GM19395 (cell line): ENCODE results near the gene FOXN1.
"Not testable (repeated sequence)": the region's sequence is repeated elsewhere in the genome, so short reads cannot be mapped to it uniquely, and the experiment has no call there.

Experiments
- ATAC-seq: cut with Tn5 transposase; IDR thresholded peaks from one replicate; pipeline ENCODE4 v1.9.1; 2021; ENCODE audit warnings: mild to moderate bottlenecking, moderate library complexity; ENCODE audit not compliant: unreplicated experiment

The FOXN1 gene

GRCh38 chr17:28505986-28506665 lies at the start of gene FOXN1:
Gene FOXN1 (plus strand): TSS chr17:28506348. CDS start chr17:28523970, 17,622 bp downstream.
- no peak for ATAC-seq

GRCh38 chr17:28457890-28458289 lies 48.3 kb upstream of the FOXN1 start:
- no peak for ATAC-seq

- not testable (repeated sequence) for ATAC-seq
These were observed 47.3 kb upstream of the FOXN1 start for GRCh38 chr17:28458881-28459280.

- no peak for ATAC-seq
These were observed 45.2 kb upstream of the FOXN1 start for GRCh38 chr17:28460901-28461300.

- no peak for ATAC-seq
These were observed 40.1 kb upstream of the FOXN1 start for GRCh38 chr17:28466001-28466400.

GRCh38 chr17:28466521-28467048 lies 39.6 kb upstream of the FOXN1 start:
- ATAC-seq: no peak

- no peak for ATAC-seq
These were observed 38.6 kb upstream of the FOXN1 start for GRCh38 chr17:28467456-28468025.

GRCh38 chr17:28468033-28468735 lies 38.0 kb upstream of the FOXN1 start:
- not testable (repeated sequence) for ATAC-seq

- no peak for ATAC-seq
These were observed 37.4 kb upstream of the FOXN1 start for GRCh38 chr17:28468781-28469180.

GRCh38 chr17:28469376-28469775 lies 36.8 kb upstream of the FOXN1 start:
- ATAC-seq: no peak

GRCh38 chr17:28470266-28470913 lies 35.8 kb upstream of the FOXN1 start:
- no peak for ATAC-seq

- ATAC-seq: no peak
These were observed 35.2 kb upstream of the FOXN1 start for GRCh38 chr17:28470914-28471366.

- ATAC-seq: no peak
These were observed 34.4 kb upstream of the FOXN1 start for GRCh38 chr17:28471531-28472342.

GRCh38 chr17:28472871-28473497 lies 33.2 kb upstream of the FOXN1 start:
- ATAC-seq: no peak

- ATAC-seq: no peak
These were observed 32.6 kb upstream of the FOXN1 start, which contains the start of gene SLC13A2 for GRCh38 chr17:28473542-28473941. Gene SLC13A2 (plus strand): TSS chr17:28473644. CDS start chr17:28473713, 69 bp downstream.

- no peak for ATAC-seq
These were observed 32.0 kb upstream of the FOXN1 start for GRCh38 chr17:28474111-28474531.

GRCh38 chr17:28475151-28475900 lies 30.8 kb upstream of the FOXN1 start:
- ATAC-seq: no peak

- no peak for ATAC-seq
These were observed 29.9 kb upstream of the FOXN1 start for GRCh38 chr17:28476076-28476865.
